ENCODE results near the gene ITGB6. TPM values are rescaled to one million over a fixed set of nuclear protein-coding genes. Genes with fewer than 3 reads are reported as not detected.

The ITGB6 gene
- total and polyA plus RNA-seq, 2 of the 8 experiments (the other 6 are each of a cell fraction or from before 2014, with no cell fraction given), result not detected

GRCh38 chr2:160209516-160209856 is 9.4 kb upstream of the ITGB6 start (continued):
- TF ChIP-seq CBX8 (IDR thresholded peaks at IDR 0.05; ENCODE audit: borderline replicate concordance, low read depth, low read length) (no peak), EP300 (IDR thresholded peaks at IDR 0.05; ENCODE audit: borderline replicate concordance in 1 of 2, low read depth in 2 of 2, low read length in 2 of 2) (no peak), TBP (IDR thresholded peaks at IDR 0.05; ENCODE audit: low read depth, low read length) (no peak), TCF12 (IDR thresholded peaks at IDR 0.05; ENCODE audit: low read depth, low read length) (no peak), E2F6 (IDR thresholded peaks at IDR 0.05) (no peak), EGR1 (IDR thresholded peaks at IDR 0.05; ENCODE audit: borderline replicate concordance, low read depth, low read length) (no peak), ASH2L (IDR thresholded peaks at IDR 0.05; ENCODE audit: low read length) (no peak), FOSL1 (IDR thresholded peaks at IDR 0.05; ENCODE audit: insufficient read depth, low read depth, low read length) (no peak), ZNF274 (IDR thresholded peaks at IDR 0.05; ENCODE audit: borderline replicate concordance, extremely low read depth, low read length) (no peak), RAD21 (IDR thresholded peaks at IDR 0.05 in 1 of 2, conservative IDR thresholded peaks at IDR 0.05 in 1 of 2; ENCODE audit: low read depth in 2 of 2, low read length in 2 of 2) (no peak), SP1 (IDR thresholded peaks at IDR 0.05; ENCODE audit: low read depth, low read length) (no peak), SP2 (IDR thresholded peaks at IDR 0.05; ENCODE audit: low read length) (no peak), SRF (IDR thresholded peaks at IDR 0.05; ENCODE audit: low read depth, low read length) (no peak), JUN (IDR thresholded peaks at IDR 0.05; ENCODE audit: low read depth, low read length) (no peak), BACH1 (IDR thresholded peaks at IDR 0.05; ENCODE audit: low read length) (no peak), POLR2A (IDR thresholded peaks at IDR 0.05; ENCODE audit: control extremely low read depth in 1 of 2, low read depth in 2 of 2, low read length in 2 of 2) (no peak)

Data from H1 (cell line).